Adipose tissue (tissue), 3 donors: ENCODE results near the gene PDE7B. TPM values are rescaled to one million over a fixed set of nuclear protein-coding genes. Genes with fewer than 3 reads are reported as not detected.

Source experiments
- H3K27ac ChIP-seq: one replicate; pipeline ENCODE4 v1.5.1; 2013; ENCODE audit warnings: low read depth, low read length
- WGBS, 3 donors: extraction: QIAGEN DNeasy Blood & Tissue Kit; methylation state at CpG; one replicate each; pipeline ENCODE4 v1.1.7; 2013; 5-methylcytosine and 5-hydroxymethylcytosine counted together
- polyA plus RNA-seq, 3 donors: library from polyadenylated mRNA; stranded (reverse); fragments of 200-250 nt; gene quantifications; one replicate each; pipeline ENCODE4 v1.2.3, GENCODE V29; 2013
- donor health status: healthy with polysubstance abuse.
- donor health status: Bipolar disorder and iron deficiency.
- donor health status: healthy.

Gene PDE7B
- polyA plus RNA-seq, 3 donors: 0.38 to 2.6 (median 1.9) TPM

DNA sequence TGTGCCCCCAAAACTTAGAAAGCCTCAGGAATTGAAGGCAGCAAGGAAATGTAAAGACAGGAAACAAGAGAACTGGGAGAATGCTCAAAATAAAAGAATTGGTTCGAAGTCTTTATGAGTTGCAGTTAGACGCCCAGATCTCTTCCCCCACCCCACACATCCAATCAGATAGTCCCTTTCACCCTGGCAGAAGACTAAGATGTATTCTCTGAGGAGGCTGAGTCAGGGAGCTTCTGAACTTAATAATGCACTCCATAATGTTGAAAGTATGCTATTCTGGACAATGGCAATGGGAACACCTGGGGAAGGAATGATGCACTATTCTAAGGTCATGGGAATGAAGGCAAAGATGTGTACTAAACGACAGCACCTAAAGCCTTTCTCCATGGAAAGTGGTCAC is 225.0 kb downstream of the PDE7B start:
- 74 to 81% (median 80%) methylated on average over 3 of the region's 3 CpGs for WGBS, 3 donors
- no peak overlapping the region for H3K27ac ChIP-seq

GRCh38 chr6:136077834-136078576 is 226.5 kb downstream of the PDE7B start:
- no peak overlapping the region for H3K27ac ChIP-seq
- 73 to 87% (median 82%) methylated on average over 5 of the region's 5 CpGs for WGBS, 3 donors

DNA sequence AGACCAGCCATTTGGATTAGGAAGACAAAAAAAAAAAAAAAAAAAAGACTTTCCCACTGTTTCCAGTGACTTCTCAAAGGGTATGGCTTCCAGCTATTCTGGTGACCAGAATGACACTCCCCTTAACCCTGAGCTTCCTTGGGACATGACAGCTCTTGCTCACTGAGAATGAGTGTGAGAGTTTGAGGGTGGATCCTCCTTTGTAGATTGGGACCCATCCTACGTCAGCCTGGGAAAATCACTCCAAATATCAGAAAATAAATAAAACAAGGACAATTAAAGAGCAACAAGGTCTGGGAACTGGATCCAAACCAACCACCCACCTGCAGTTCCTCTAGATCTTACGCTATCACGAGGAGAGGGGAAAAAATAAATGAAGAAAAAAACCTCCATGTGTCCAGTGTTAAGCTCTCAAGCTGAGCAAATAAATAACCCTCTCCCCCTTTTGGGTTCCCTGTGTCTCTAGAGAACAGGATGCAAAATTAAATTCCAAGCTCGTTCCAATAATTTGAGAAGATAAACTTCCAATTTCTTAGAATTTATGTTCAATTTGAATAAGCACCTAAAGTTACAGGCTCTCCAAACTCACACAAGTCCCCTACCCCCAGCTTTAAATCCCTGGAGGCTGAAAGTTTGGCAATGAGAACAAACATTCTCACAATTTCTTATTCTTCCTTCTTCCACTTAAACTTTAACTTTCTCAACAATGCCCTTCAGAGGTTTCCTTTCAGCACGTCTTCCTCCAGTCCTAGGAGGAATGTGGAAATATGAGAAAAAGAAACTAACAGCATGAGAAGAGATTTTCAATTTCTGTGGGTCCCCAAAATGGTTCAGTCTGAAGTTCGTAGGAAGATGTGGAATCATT is 228.4 kb downstream of the PDE7B start:
- no peak overlapping the region for H3K27ac ChIP-seq

DNA sequence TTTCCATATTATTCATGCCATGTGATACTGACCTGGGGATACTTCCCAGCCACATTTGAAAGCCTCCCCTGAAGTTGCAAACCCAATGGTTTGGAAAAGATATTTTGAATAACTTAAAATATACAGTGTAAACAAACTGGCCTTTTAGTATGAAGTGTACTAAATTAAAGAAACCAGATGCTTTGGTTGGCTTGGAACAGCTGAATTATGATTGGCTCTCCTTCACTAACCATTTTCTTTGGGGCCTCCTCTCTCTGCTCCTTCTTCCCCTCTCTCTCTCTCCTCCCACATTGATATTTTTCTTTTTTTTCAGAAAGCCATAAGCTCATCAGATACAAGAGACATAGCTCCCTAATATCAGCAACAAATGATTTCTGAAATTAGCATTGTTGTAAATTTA is 232.0 kb downstream of the PDE7B start:
- no peak overlapping the region for H3K27ac ChIP-seq

More for the DNA sequence above, 228.4 kb downstream of the PDE7B start:
- 41 to 64% (median 58%) methylated on average over 6 of the region's 6 CpGs for WGBS, 3 donors

GRCh38 chr6:136084403-136084802 is 232.9 kb downstream of the PDE7B start:
- WGBS, 3 donors: 37 to 83% (median 80%) methylated on average over 1 of the region's 1 CpG
- no peak overlapping the region for H3K27ac ChIP-seq

DNA sequence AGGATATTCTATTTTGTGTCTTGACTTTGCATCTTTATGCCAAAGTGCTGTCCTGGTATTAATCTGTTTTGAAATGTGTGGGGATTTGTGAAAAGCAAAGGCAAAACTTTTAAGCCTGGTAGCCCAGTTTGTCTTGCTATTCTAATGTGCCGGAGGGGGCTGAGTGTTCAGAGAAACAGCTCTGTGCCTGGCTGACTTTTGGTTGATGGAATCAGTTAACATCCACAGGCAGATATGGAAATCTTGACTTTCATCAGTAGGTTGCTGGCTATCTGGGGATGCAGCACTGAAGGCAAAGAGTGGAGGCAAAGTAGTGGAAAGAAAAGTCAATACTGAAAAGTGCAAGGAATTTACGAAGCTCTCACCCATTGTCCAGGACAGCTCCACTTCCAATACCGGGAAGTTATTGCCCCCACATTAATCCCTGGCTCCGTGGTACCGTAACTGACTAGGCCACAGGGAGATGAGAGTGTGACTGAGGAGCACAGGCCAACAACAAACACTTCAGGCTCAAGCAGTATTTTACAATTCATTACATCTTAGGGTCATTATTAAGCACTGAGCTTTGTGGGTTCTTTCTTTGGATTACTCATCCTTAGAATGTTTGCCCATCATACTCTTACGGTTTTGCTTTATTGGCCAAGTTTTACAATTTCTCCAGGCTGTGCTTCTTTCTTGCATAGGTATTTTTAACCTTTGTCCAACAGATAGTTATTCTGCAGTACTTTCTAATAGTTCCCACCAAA is 234.0 kb downstream of the PDE7B start:
- WGBS, 3 donors: 82 to 91% (median 90%) methylated on average over 6 of the region's 6 CpGs
- H3K27ac ChIP-seq: no peak overlapping the region

DNA sequence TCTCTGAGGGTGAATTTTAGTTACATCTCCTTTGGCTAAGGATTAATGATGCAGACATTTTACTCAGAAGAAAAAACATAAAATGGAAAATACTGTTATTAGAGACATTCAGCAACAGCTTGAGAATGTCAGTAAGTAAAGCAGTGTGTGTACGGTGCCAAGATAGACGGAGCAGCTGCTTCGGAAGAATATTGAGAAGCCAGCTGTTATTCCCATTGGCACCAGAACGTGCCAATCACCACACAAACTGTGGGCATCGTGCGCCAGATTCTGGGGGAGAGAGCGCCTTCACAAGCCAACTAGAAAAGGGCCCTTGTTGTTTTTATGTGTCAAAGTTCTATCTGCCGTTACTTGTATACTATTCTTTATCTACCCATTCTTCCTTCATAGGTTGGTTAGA is 235.2 kb downstream of the PDE7B start:
- 84 to 88% (median 84%) methylated on average over 8 of the region's 8 CpGs for WGBS, 3 donors
- H3K27ac ChIP-seq: no peak overlapping the region

DNA sequence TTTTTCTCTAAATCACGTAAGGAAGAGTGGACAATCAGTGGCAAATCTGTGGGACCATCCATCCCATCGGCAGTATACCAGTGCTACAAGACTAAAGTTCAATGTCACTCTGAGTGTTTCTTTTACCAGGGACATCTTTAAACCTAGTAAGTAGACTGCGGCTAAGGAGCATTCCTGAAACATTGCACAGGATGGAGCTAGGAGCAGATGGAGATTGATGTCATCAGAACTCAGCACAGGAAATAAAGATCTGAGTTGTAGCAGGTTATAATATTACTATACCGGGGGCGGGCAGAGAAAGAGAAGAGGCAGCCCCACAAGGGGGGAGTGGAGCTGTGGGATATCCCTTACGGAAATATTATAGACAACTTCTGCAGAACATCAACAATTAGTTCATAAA is 236.5 kb downstream of the PDE7B start:
- no peak overlapping the region for H3K27ac ChIP-seq
- WGBS, 3 donors: 87 to 91% (median 89%) methylated on average over 6 of the region's 6 CpGs

- no peak overlapping the region for H3K27ac ChIP-seq
- 86 to 95% (median 94%) methylated on average over 5 of the region's 5 CpGs for WGBS, 3 donors
These were observed 237.2 kb downstream of the PDE7B start for GRCh38 chr6:136088693-136089092.

DNA sequence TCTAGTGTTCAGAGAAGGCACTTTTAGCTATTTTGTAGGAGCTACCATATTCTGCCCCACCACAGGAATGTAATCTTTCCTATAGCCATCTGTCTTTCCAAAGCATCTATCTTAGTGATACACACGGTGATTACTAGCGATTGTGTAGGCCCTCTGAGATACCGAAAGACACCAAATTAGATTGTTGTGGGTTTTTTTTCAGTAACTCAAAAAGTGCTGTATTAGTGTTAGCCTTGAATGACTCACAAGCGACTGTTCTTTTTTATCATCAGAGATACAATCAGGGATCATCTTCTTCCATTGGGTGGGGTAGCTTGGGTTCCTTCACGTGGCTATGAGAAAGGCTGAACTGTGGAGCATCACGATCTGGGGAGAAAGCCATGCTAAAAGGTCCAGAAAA is 238.4 kb downstream of the PDE7B start:
- H3K27ac ChIP-seq: no peak overlapping the region
- WGBS, 3 donors: 84 to 91% (median 90%) methylated on average over 6 of the region's 6 CpGs

GRCh38 chr6:136090929-136091328 is 239.4 kb downstream of the PDE7B start:
- WGBS, 3 donors: 50 to 71% (median 59%) methylated on average over 1 of the region's 1 CpG
- no peak overlapping the region for H3K27ac ChIP-seq

GRCh38 chr6:136092897-136093296 is 241.4 kb downstream of the PDE7B start:
- 73 to 88% (median 86%) methylated on average over 3 of the region's 3 CpGs for WGBS, 3 donors
- no peak overlapping the region for H3K27ac ChIP-seq

DNA sequence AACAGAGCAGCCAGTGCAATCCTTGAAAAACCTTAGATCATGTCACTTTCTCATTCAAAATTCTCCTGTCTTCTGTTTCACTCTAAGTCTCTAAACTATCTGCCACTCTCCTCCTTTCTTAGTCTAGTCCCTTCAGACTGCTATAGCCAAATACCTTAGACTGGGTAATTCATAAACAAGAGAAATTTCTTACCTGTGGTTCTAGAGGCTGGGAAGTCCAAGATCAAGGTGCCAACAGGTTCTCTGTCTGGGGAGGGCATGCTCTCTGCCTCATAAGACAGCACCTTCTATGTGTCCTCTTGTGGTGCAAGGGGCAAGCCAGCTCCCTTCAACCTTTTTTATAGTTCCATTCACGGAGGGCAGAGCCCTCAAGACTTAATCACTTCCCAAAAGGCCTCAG is 242.3 kb downstream of the PDE7B start:
- no peak overlapping the region for H3K27ac ChIP-seq
- 89 to 96% (median 95%) methylated on average over 1 of the region's 1 CpG for WGBS, 3 donors

- WGBS, 3 donors: 82 to 94% (median 92%) methylated on average over 3 of the region's 3 CpGs
These were observed 243.3 kb downstream of the PDE7B start for GRCh38 chr6:136094812-136095211.

GRCh38 chr6:136095986-136096385 is 244.5 kb downstream of the PDE7B start:
- H3K27ac ChIP-seq: no peak overlapping the region
- WGBS, 3 donors: 24 to 56% (median 46%) methylated on average over 3 of the region's 3 CpGs

More at GRCh38 chr6:136094812-136095211, 243.3 kb downstream of the PDE7B start:
- H3K27ac ChIP-seq: no peak overlapping the region

- 44 to 59% (median 58%) methylated on average over 7 of the region's 7 CpGs for WGBS, 3 donors
- H3K27ac ChIP-seq: no peak overlapping the region
These were observed 251.6 kb downstream of the PDE7B start for GRCh38 chr6:136102991-136103688.

DNA sequence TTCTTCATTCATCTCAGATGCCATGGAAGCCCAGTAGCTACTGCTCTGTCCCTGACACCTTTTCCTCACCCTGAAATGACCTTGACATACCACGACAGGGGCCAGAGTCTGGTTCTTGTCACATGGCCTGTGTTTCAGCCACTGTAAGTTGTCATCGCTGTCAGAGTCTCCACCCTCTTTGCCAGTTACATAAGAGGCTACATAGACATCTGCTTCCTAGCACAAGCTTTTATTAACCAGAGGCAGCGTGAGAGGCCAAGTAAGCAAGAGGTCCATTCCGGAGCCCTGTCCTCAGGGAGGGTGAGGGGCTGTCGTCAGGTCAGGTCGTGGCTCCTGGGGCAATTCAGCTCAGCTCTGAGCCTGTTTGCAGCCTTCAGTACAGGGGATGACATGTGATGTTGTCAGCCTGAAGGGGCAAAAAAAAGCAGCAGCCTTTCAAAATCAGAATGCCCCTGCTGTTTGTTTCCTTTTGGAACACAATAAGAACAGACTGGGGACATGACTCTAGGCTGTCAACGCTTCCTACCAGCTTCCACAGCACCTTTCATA is 252.3 kb downstream of the PDE7B start:
- H3K27ac ChIP-seq: no peak overlapping the region
- WGBS, 3 donors: 44 to 56% (median 50%) methylated on average over 7 of the region's 7 CpGs

- WGBS, 3 donors: 78 to 99% (median 95%) methylated on average over 2 of the region's 2 CpGs
- H3K27ac ChIP-seq: no peak overlapping the region
These were observed 253.1 kb downstream of the PDE7B start for GRCh38 chr6:136104556-136104955.
